H9 (cell line): ENCODE measurements around the gene CD207. TPM values are rescaled to one million over a fixed set of nuclear protein-coding genes. Genes with fewer than 3 reads are reported as not detected.

Source experiments
- DNase-seq: peaks from one replicate; pipeline ENCODE4 v3.0.0-alpha.2; 2017
- H2AFZ ChIP-seq: one replicate; pipeline ENCODE4 v1.6.1; 2013; ENCODE audit warnings: mild to moderate bottlenecking, low read length, control low read depth, moderate library complexity
- H2AK5ac ChIP-seq: 2 replicates; pipeline ENCODE4 v1.6.1; 2013; ENCODE audit warnings: low read length, control low read depth, mixed read lengths; ENCODE audit not compliant: insufficient read length
- H2BK120ac ChIP-seq: one replicate; pipeline ENCODE4 v1.6.1; 2013; ENCODE audit warnings: low read depth, mild to moderate bottlenecking, low read length, control low read depth, inconsistent platforms; ENCODE audit not compliant: poor library complexity, severe bottlenecking
- H2BK12ac ChIP-seq: 2 replicates; pipeline ENCODE4 v1.6.1; 2013; ENCODE audit warnings: low read length, control low read depth, mixed read lengths, low read depth; ENCODE audit not compliant: insufficient read length
- H2BK15ac ChIP-seq: 2 replicates; pipeline ENCODE4 v1.6.1; 2013; ENCODE audit warnings: low read depth, low read length, control low read depth
- H2BK20ac ChIP-seq: one replicate; pipeline ENCODE4 v1.6.1; 2013; ENCODE audit warnings: low read depth, mild to moderate bottlenecking, low read length, control low read depth, inconsistent platforms; ENCODE audit not compliant: poor library complexity, severe bottlenecking
- H2BK5ac ChIP-seq: 2 replicates; pipeline ENCODE4 v1.6.1; 2013; ENCODE audit warnings: low read length, control low read depth, mixed read lengths; ENCODE audit not compliant: insufficient read length
- H3K14ac ChIP-seq: 2 replicates; pipeline ENCODE4 v1.6.1; 2013; ENCODE audit warnings: low read length, control low read depth; ENCODE audit not compliant: insufficient read depth
- H3K18ac ChIP-seq: 2 replicates; pipeline ENCODE4 v1.6.1; 2013; ENCODE audit warnings: low read depth, mild to moderate bottlenecking, mixed read lengths, low read length, control low read depth; ENCODE audit not compliant: insufficient read length
- H3K23ac ChIP-seq: 2 replicates; pipeline ENCODE4 v1.6.1; 2013; ENCODE audit warnings: low read length, control low read depth, mixed read lengths, low read depth; ENCODE audit not compliant: insufficient read length
- H3K23me2 ChIP-seq: 2 replicates; pipeline ENCODE4 v1.6.1; 2013; ENCODE audit warnings: low read depth, mild to moderate bottlenecking, mixed read lengths, low read length, control low read depth; ENCODE audit not compliant: insufficient read length, poor library complexity, severe bottlenecking
- H3K27ac ChIP-seq: 2 replicates; pipeline ENCODE4 v1.5.1; 2013; ENCODE audit warnings: low read length, control low read depth, mixed read lengths, low read depth; ENCODE audit not compliant: insufficient read length
- H3K27me3 ChIP-seq: 2 replicates; pipeline ENCODE4 v1.6.1; 2013; ENCODE audit warnings: low read length, control low read depth, inconsistent platforms; ENCODE audit not compliant: insufficient read depth
- H3K4ac ChIP-seq: 2 replicates; pipeline ENCODE4 v1.6.1; 2013; ENCODE audit warnings: low read depth, mild to moderate bottlenecking, control low read depth, inconsistent platforms, low read length, moderate library complexity
- H3K4me1 ChIP-seq: 2 replicates; pipeline ENCODE4 v1.6.1; 2013; ENCODE audit warnings: low read length, control low read depth, inconsistent platforms; ENCODE audit not compliant: insufficient read depth
- H3K4me2 ChIP-seq: 2 replicates; pipeline ENCODE4 v1.6.1; 2013; ENCODE audit warnings: low read length, control low read depth, mixed read lengths; ENCODE audit not compliant: insufficient read length, insufficient read depth
- H3K56ac ChIP-seq: 2 replicates; pipeline ENCODE4 v1.6.1; 2013; ENCODE audit warnings: low read depth, mild to moderate bottlenecking, mixed read lengths, low read length, control low read depth; ENCODE audit not compliant: insufficient read length
- H3K79me1 ChIP-seq: 2 replicates; pipeline ENCODE4 v1.6.1; 2013; ENCODE audit warnings: low read depth, mild to moderate bottlenecking, moderate library complexity, low read length, control low read depth, inconsistent platforms; ENCODE audit not compliant: insufficient read depth, poor library complexity, severe bottlenecking
- H3K79me2 ChIP-seq: 2 replicates; pipeline ENCODE4 v1.6.1; 2013; ENCODE audit warnings: low read length, control low read depth, inconsistent platforms; ENCODE audit not compliant: insufficient read depth
- H3K9ac ChIP-seq: 2 replicates; pipeline ENCODE4 v1.6.1; 2013; ENCODE audit warnings: low read length, control low read depth, mixed read lengths; ENCODE audit not compliant: insufficient read length; ENCODE audit errors: extremely low read depth
- H3K9me3 ChIP-seq: one replicate; pipeline ENCODE4 v1.6.1; 2013; ENCODE audit warnings: low read depth, low read length, inconsistent platforms; ENCODE audit not compliant: control insufficient read depth
- H3T11ph ChIP-seq: one replicate; pipeline ENCODE4 v1.6.1; 2013; ENCODE audit warnings: mild to moderate bottlenecking, low read length, control low read depth, inconsistent platforms
- H4K20me1 ChIP-seq: one replicate; pipeline ENCODE4 v1.6.1; 2013; ENCODE audit not compliant: control insufficient read depth, insufficient read length, insufficient read depth
- H4K5ac ChIP-seq: 2 replicates; pipeline ENCODE4 v1.6.1; 2013; ENCODE audit warnings: low read depth, mild to moderate bottlenecking, mixed read lengths, low read length, control low read depth; ENCODE audit not compliant: insufficient read length
- H4K8ac ChIP-seq: replicated peaks from 2 replicates; pipeline ENCODE4 v1.6.1; 2013; ENCODE audit warnings: low read length, control low read depth, mixed read lengths, low read depth; ENCODE audit not compliant: insufficient read length
- H4K91ac ChIP-seq: 2 replicates; pipeline ENCODE4 v1.6.1; 2013; ENCODE audit warnings: low read depth, mild to moderate bottlenecking, moderate library complexity, mixed read lengths, low read length, control low read depth; ENCODE audit not compliant: insufficient read length
- H3K27ac Mint-ChIP-seq, 3 experiments: 2 replicates in 2 of 3; 3 replicates in 1 of 3; pipeline ENCODE4 v1.8.0; 2020 to 2021; ENCODE audit warnings: mixed read lengths in 3 of 3, mild to moderate bottlenecking in 1 of 3, moderate library complexity in 1 of 3
- H3K27me3 Mint-ChIP-seq: 2 replicates; pipeline ENCODE4 v1.8.0; 2021; ENCODE audit warnings: low read depth, mild to moderate bottlenecking, moderate library complexity, mixed read lengths
- H3K36me3 Mint-ChIP-seq, 3 experiments: 2 replicates in 2 of 3; 3 replicates in 1 of 3; pipeline ENCODE4 v1.8.0; 2020 to 2021; ENCODE audit warnings: low read depth in 3 of 3, mixed read lengths in 3 of 3; ENCODE audit not compliant: insufficient read depth in 1 of 3
- H3K4me1 Mint-ChIP-seq, 2 experiments: 2 replicates each; pipeline ENCODE4 v1.8.0; 2020; ENCODE audit warnings: mixed read lengths in 2 of 2
- H3K4me3 Mint-ChIP-seq, 2 experiments: 2 replicates in 1 of 2; 3 replicates in 1 of 2; pipeline ENCODE4 v1.8.0; 2020 to 2021; ENCODE audit warnings: mild to moderate bottlenecking in 2 of 2, mixed read lengths in 2 of 2, moderate library complexity in 1 of 2
- H3K9me3 Mint-ChIP-seq, 2 experiments: 2 replicates in 1 of 2; 3 replicates in 1 of 2; pipeline ENCODE4 v1.8.0; 2020; ENCODE audit warnings: mild to moderate bottlenecking in 2 of 2, mixed read lengths in 2 of 2, moderate library complexity in 1 of 2
- CTCF ChIP-seq: fragments of 200-600 bp; sonication (generic); conservative IDR thresholded peaks from 3 replicates; pipeline ENCODE4 v1.8.0; 2021; ENCODE audit warnings: antibody characterized with exemption, mild to moderate bottlenecking
- WGBS: extraction: QIAGEN DNeasy Blood & Tissue Kit; methylation state at CpG from one replicate; pipeline ENCODE4 v1.1.7; 2013; ENCODE audit warnings: missing lambda C conversion rate, low lambda C conversion rate, mixed read lengths; ENCODE audit not compliant: insufficient read length; ENCODE audit errors: extremely low coverage; 5-methylcytosine and 5-hydroxymethylcytosine counted together
- total RNA-seq: library from RNA; stranded (reverse); gene quantifications from 2 replicates; pipeline ENCODE4 v1.2.1, GENCODE V29; 2021

CD207 gene
- total RNA-seq, 1 experiment from 2014 or later, result not detected

GRCh38 chr2:70871398-70872211 is 36.0 kb upstream of the CD207 start:
- no peaks in the 10 kb centered on the region for H3K9me3 Mint-ChIP-seq
- no peak overlapping the region for H4K8ac ChIP-seq
- H3K79me2 ChIP-seq, result no peaks in the 10 kb centered on the region
- H3K27me3 ChIP-seq, result peaks cover 4% of the 10 kb centered on the region; the same call in 1 of the 2 replicates
- H2BK120ac ChIP-seq, result no peak overlapping the region
- no peak overlapping the region for H3K4ac ChIP-seq
- H2BK15ac ChIP-seq, result no peak overlapping the region
- H3K4me1 ChIP-seq, result no peaks in the 10 kb centered on the region
- no peak overlapping the region for H3K56ac ChIP-seq
- no peaks in the 10 kb centered on the region for H4K20me1 ChIP-seq
- H3K4me3 Mint-ChIP-seq, result no peak overlapping the region
- H2AFZ ChIP-seq, result no peak overlapping the region
- H3K9ac ChIP-seq, result no peak overlapping the region
- H2BK20ac ChIP-seq, result no peak overlapping the region
- H3K9me3 ChIP-seq, result no peaks in the 10 kb centered on the region
- H3K36me3 Mint-ChIP-seq, result no peaks in the 10 kb centered on the region
- no peaks in the 10 kb centered on the region for H3K79me1 ChIP-seq
- no peaks in the 10 kb centered on the region for H3K23me2 ChIP-seq
- no peak overlapping the region for H2BK12ac ChIP-seq
- no peak overlapping the region for H2BK5ac ChIP-seq
- TF ChIP-seq CTCF, result peak; percentile 95
- H3T11ph ChIP-seq, result no peak overlapping the region
- H3K27ac ChIP-seq, result no peak overlapping the region
- DNase-seq, result peak; percentile 91
- no peak overlapping the region for H3K18ac ChIP-seq
- H3K27me3 Mint-ChIP-seq, result peaks cover 80% of the 10 kb centered on the region
- H3K4me1 Mint-ChIP-seq, result 0 out of 4 replicates have a peak, but pooled peaks cover 0 to 4% of the 10 kb centered on the region in 2 experiments
- no peak overlapping the region for H4K91ac ChIP-seq
- H3K14ac ChIP-seq, result no peak overlapping the region
- H2AK5ac ChIP-seq, result no peak overlapping the region
- H4K5ac ChIP-seq, result no peak overlapping the region
- no peak overlapping the region for H3K4me2 ChIP-seq
- no peak overlapping the region; a peak in 1 of 7 replicates for H3K27ac Mint-ChIP-seq
- no peak overlapping the region for H3K23ac ChIP-seq
- WGBS, result no CpG with 5 or more reads among the region's 36 CpGs
